Measurements from ENCODE around the gene BICRA. TPM values are rescaled to one million over a fixed set of nuclear protein-coding genes. Genes with fewer than 3 reads are reported as not detected.
A peak's percentile ranks its signal among the peaks of the same experiment; 100 is the strongest.
"Not testable (repeated sequence)": the region's sequence is repeated elsewhere in the genome, so short reads cannot be mapped to it uniquely, and the experiment has no call there.

BICRA gene
- total RNA-seq, 2 experiments from 2014 or later, result 9.8 to 13.3 TPM

DNA sequence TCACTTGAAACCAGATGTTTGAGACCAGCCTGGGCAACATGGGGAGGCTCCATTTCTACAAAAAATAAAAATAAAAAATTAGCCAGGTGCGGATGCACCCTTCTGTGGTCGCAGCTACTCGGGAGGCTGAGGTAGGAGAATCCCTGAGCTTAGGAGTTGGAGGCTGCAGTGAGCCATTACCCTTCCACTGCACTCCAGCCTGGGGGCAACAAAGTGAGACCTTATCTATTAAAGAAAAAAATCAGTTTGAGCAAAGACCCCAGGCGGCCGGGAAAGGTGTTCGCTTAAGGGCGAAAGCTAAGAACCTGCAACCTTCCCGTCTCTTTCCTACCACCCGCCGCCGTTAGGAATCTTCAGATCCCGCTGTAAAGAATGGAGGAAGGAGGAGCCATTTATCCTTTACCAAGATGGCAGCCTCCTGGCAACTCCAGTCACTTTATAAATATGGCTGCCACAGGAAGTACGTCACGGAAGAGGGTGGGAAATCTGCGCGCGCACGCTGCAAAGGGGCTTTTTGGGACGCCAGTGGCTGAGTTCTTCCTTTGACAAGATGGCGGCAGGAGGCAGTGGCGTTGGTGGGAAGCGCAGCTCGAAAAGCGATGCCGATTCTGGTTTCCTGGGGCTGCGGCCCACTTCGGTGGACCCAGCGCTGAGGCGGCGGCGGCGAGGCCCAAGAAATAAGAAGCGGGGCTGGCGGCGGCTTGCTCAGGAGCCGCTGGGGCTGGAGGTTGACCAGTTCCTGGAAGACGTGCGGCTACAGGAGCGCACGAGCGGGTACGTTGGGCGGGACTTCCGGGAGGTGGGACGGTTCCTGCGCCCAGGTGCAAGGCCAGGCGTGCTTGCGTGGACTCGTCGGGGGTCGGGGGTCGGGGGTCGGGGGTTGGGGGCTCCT lies 136.3 kb downstream of the BICRA start, which contains the start of gene NOP53:
NOP53 (plus strand) TSS at position 537 of the 892 bp plus-strand sequence; CDS start at position 551, 14 bp downstream.
- ATAC-seq (peak; percentile 71), DNase-seq (peak; percentile 98)
- Mint-ChIP-seq H3K27me3 (no peaks in the 10 kb centered on the region), H3K27ac (peak within 1 kb of the TSS; percentile 99), H3K4me1 (peaks cover 44% of the 10 kb centered on the region), H3K9me3 (ENCODE audit: low read depth) (no peaks in the 10 kb centered on the region), H3K4me3 (peak within 1 kb of the TSS; percentile 98), H3K36me3 (ENCODE audit: low read depth) (peaks cover 29% of the 10 kb centered on the region)
- ChIA-PET POLR2A (interaction anchor here (0.5 to 1.3 kb wide), 4 partner anchors 15 to 588 kb away, joined by 3 to 4 read pairs (median 4); no protein-coding TSS in a partner anchor), CTCF (interaction anchor here (0.6 to 4.6 kb wide), 8 partner anchors 14 to 626 kb away, joined by 3 to 52 read pairs (median 4); partner anchors contain the start of gene EHD2)
- intact Hi-C loops (cut with DNase I, micrococcal nuclease), result loop anchor here (1.0 kb wide), 6 partner anchors 33 to 471 kb away; partner anchors contain the start of genes NAPA (in 2 of the 2), DHX34 (in 1 of the 2), INAFM1 (in 1 of the 2) and SELENOW (in 1 of the 2)

GRCh38 chr19:47746129-47746528 lies 137.2 kb downstream of the BICRA start:
- POLR2A ChIA-PET, result interaction anchor here (1.3 to 2.7 kb wide), 2 partner anchors 10 to 14 kb away, joined by 4 to 9 read pairs; no protein-coding TSS in a partner anchor
- Mint-ChIP-seq H3K27ac (peak overlapping the region; percentile 51), H3K36me3 (ENCODE audit: low read depth) (peaks cover 35% of the 10 kb centered on the region), H3K4me3 (peak overlapping the region; percentile 98), H3K4me1 (peaks cover 48% of the 10 kb centered on the region)
- ATAC-seq; H3K9me3 Mint-ChIP-seq (ENCODE audit: low read depth); DNase-seq; intact Hi-C loops (cut with DNase I, micrococcal nuclease); H3K27me3 Mint-ChIP-seq: not testable (repeated sequence)
- CTCF ChIA-PET, result interaction anchor here (0.6 to 4.6 kb wide), 3 partner anchors 33 to 73 kb away, joined by 3 to 52 read pairs (median 4); partner anchors contain the start of gene EHD2

DNA sequence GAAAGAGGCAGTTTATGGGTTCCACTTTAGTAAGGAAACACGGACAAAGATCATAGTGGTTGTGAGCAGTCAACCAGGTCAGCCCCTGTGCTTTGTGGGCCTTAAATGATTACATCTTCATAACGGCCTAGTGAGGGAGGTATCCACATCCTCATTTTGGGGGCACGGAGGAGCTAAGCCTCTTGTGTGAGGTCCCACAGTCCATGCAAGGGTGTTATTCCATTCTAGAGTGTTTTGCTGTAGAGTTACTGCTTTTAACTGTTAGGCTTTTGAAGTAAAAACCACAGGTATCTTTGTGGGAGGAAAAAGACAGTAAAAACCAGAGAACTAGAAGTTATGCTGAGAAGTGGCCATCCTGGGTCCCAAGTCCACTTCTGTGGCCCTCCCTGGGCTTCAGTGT lies 140.4 kb downstream of the BICRA start:
- CTCF ChIA-PET, result interaction anchor here (1.1 kb wide), 1 partner anchor 43 kb away, joined by 3 read pairs; no protein-coding TSS in a partner anchor
- intact Hi-C loops (cut with DNase I, micrococcal nuclease), result no loop called here
- peak overlapping the region; percentile 34 for H3K4me3 Mint-ChIP-seq
- H3K36me3 Mint-ChIP-seq (ENCODE audit: low read depth), result peaks cover 63% of the 10 kb centered on the region
- H3K4me1 Mint-ChIP-seq, result peaks cover 43% of the 10 kb centered on the region
- no peaks in the 10 kb centered on the region for H3K27me3 Mint-ChIP-seq
- H3K27ac Mint-ChIP-seq, result peak overlapping the region; percentile 89
- POLR2A ChIA-PET, result no interaction called here
- no peaks in the 10 kb centered on the region for H3K9me3 Mint-ChIP-seq (ENCODE audit: low read depth)
- no peak for DNase-seq
- no peak for ATAC-seq

- no peak for ATAC-seq
- CTCF ChIA-PET, result interaction anchor here (0.6 kb wide), 1 partner anchor 13 kb away, joined by 3 read pairs; no protein-coding TSS in a partner anchor
These were observed 141.8 kb downstream of the BICRA start for GRCh38 chr19:47750752-47751151.

GRCh38 chr19:47752440-47753211 lies 143.7 kb downstream of the BICRA start:
- peak overlapping the region; percentile 55 for H3K27ac Mint-ChIP-seq
- intact Hi-C loops (cut with DNase I, micrococcal nuclease), result no loop called here
- DNase-seq (no peak), ATAC-seq (no peak)
- H3K27me3 Mint-ChIP-seq, result no peaks in the 10 kb centered on the region
- peaks cover 66% of the 10 kb centered on the region for H3K36me3 Mint-ChIP-seq (ENCODE audit: low read depth)
- H3K9me3 Mint-ChIP-seq (ENCODE audit: low read depth), result no peaks in the 10 kb centered on the region
- no peak overlapping the region for H3K4me3 Mint-ChIP-seq
- POLR2A ChIA-PET, result interaction anchor here (1.2 kb wide), 1 partner anchor 29 kb away, joined by 3 read pairs; no protein-coding TSS in a partner anchor
- CTCF ChIA-PET, result interaction anchor here (0.6 to 0.8 kb wide), 4 partner anchors 9 to 38 kb away, joined by 3 to 5 read pairs (median 3); no protein-coding TSS in a partner anchor
- peaks cover 33% of the 10 kb centered on the region for H3K4me1 Mint-ChIP-seq

More at GRCh38 chr19:47750752-47751151, 141.8 kb downstream of the BICRA start:
- no peak for DNase-seq
- Mint-ChIP-seq H3K9me3 (ENCODE audit: low read depth) (no peaks in the 10 kb centered on the region), H3K36me3 (ENCODE audit: low read depth) (peaks cover 59% of the 10 kb centered on the region), H3K4me1 (peaks cover 38% of the 10 kb centered on the region), H3K27me3 (no peaks in the 10 kb centered on the region), H3K27ac (no peak overlapping the region), H3K4me3 (no peak overlapping the region)
- POLR2A ChIA-PET, result no interaction called here
- intact Hi-C loops (cut with DNase I, micrococcal nuclease), result no loop called here

Other genes starting within 250 kb of the BICRA start
- gene MEIS3, start 189.6 kb upstream of the BICRA start, total RNA-seq, result under 1 TPM in 1 of 2 experiments, not detected in 1; 0.28 TPM
- under 1 TPM; 0.11 to 0.23 TPM for gene SLC8A2, start 137.2 kb upstream of the BICRA start, total RNA-seq
- 10 to 100 TPM in 1 of 2 experiments, 1 to 10 TPM in 1; 9.7 to 10.5 TPM for gene KPTN, start 124.9 kb upstream of the BICRA start, total RNA-seq
- 10 to 100 TPM; 54.2 to 68.8 TPM for gene NAPA, start 94.1 kb upstream of the BICRA start, total RNA-seq
- gene ZNF541, start 36.0 kb upstream of the BICRA start, total RNA-seq, result under 1 TPM; 0.11 to 0.14 TPM
- gene EHD2, start 104.3 kb downstream of the BICRA start, total RNA-seq, result 1 to 10 TPM; 1.6 to 2.5 TPM
- gene NOP53, start 136.4 kb downstream of the BICRA start, total RNA-seq, result 100 to 1,000 TPM; 317 to 374 TPM
- gene SELENOW, start 169.6 kb downstream of the BICRA start, total RNA-seq, result 100 to 1,000 TPM; 150 to 178 TPM
- gene TPRX1, start 195.4 kb downstream of the BICRA start, total RNA-seq, result not detected
- not detected for gene CRX, start 212.8 kb downstream of the BICRA start, total RNA-seq

Measured in activated CD4-positive, alpha-beta T cell treated with anti-CD3 and anti-CD28 coated beads for 36 hours (primary cell).